Liver (tissue), 9 donors: ENCODE measurements around the gene TSR1. TPM values are rescaled to one million over a fixed set of nuclear protein-coding genes. Genes with fewer than 3 reads are reported as not detected.

Experiments
- DNase-seq: peaks from one replicate; pipeline ENCODE4 v3.0.0-alpha.2; 2017; ENCODE audit warnings: low spot score
- H3K27ac ChIP-seq, 2 donors: one replicate each; pipeline ENCODE4 v1.7.0; 2013; ENCODE audit warnings: inconsistent platforms in 2 of 2, low read length in 2 of 2, control low read depth in 1 of 2, low read depth in 1 of 2, mild to moderate bottlenecking in 1 of 2
- H3K27me3 ChIP-seq, 4 donors: one replicate each; pipeline versions ENCODE4 v1.6.1 to v1.7.0; 2013; ENCODE audit warnings: low read length in 3 of 4, inconsistent platforms in 1 of 4, mild to moderate bottlenecking in 1 of 4, moderate library complexity in 1 of 4; ENCODE audit not compliant: control insufficient read depth in 4 of 4, insufficient read depth in 4 of 4
- H3K36me3 ChIP-seq, 4 donors: one replicate each; pipeline versions ENCODE4 v1.6.1 to v1.7.0; 2013; ENCODE audit warnings: low read length in 3 of 4, mild to moderate bottlenecking in 3 of 4, low read depth in 1 of 4, moderate library complexity in 1 of 4; ENCODE audit not compliant: control insufficient read depth in 4 of 4, insufficient read depth in 3 of 4
- H3K4me1 ChIP-seq, 4 donors: one replicate each; pipeline versions ENCODE4 v1.6.1 to v1.7.0; 2013; ENCODE audit warnings: low read length in 3 of 4, mild to moderate bottlenecking in 3 of 4, moderate library complexity in 1 of 4; ENCODE audit not compliant: control insufficient read depth in 4 of 4, insufficient read depth in 4 of 4
- H3K4me3 ChIP-seq, 3 donors: one replicate each; pipeline versions ENCODE4 v1.6.1 to v1.7.0; 2013; ENCODE audit warnings: low read length in 3 of 3, control low read depth in 1 of 3, low read depth in 1 of 3, mild to moderate bottlenecking in 1 of 3
- H3K9ac ChIP-seq, 2 donors: one replicate each; pipeline ENCODE4 v1.7.0; 2013; ENCODE audit warnings: low read length in 2 of 2, mild to moderate bottlenecking in 2 of 2, moderate library complexity in 2 of 2, control low read depth in 1 of 2, low read depth in 1 of 2
- H3K9me3 ChIP-seq, 4 donors: one replicate each; pipeline versions ENCODE4 v1.6.1 to v1.7.0; 2013; ENCODE audit warnings: low read length in 3 of 4; ENCODE audit not compliant: control insufficient read depth in 4 of 4
- EGR1 ChIP-seq, 2 donors: IDR thresholded peaks; 2 replicates each; pipeline ENCODE4 v1.6.1; 2016 to 2018; ENCODE audit warnings: antibody characterized with exemption in 2 of 2, low read depth in 2 of 2
- FOXA1 ChIP-seq: IDR thresholded peaks from 2 replicates; pipeline ENCODE4 v1.6.1; 2016; ENCODE audit warnings: antibody characterized with exemption
- GABPA ChIP-seq, 2 donors: IDR thresholded peaks in 1 of 2; conservative IDR thresholded peaks in 1 of 2; 2 replicates each; pipeline ENCODE4 v1.6.1; 2016; ENCODE audit warnings: antibody characterized with exemption in 2 of 2, mild to moderate bottlenecking in 1 of 2, moderate library complexity in 1 of 2
- HNF4G ChIP-seq: IDR thresholded peaks from 2 replicates; pipeline ENCODE4 v1.6.1; 2016; ENCODE audit warnings: antibody characterized with exemption
- JUND ChIP-seq, 2 donors: IDR thresholded peaks; 2 replicates each; pipeline ENCODE4 v1.6.1; 2016; ENCODE audit warnings: antibody characterized with exemption in 2 of 2
- NR2F2 ChIP-seq: IDR thresholded peaks from 2 replicates; pipeline ENCODE4 v1.6.1; 2016; ENCODE audit warnings: antibody characterized with exemption
- RAD21 ChIP-seq, 2 donors: IDR thresholded peaks; 2 replicates each; pipeline ENCODE4 v1.6.1; 2016; ENCODE audit warnings: antibody characterized with exemption in 2 of 2, mild to moderate bottlenecking in 2 of 2
- RXRA ChIP-seq, 2 donors: IDR thresholded peaks; 2 replicates each; pipeline ENCODE4 v1.6.1; 2017 to 2018; ENCODE audit warnings: antibody characterized with exemption in 2 of 2, mild to moderate bottlenecking in 1 of 2
- SP1 ChIP-seq: IDR thresholded peaks from 2 replicates; pipeline ENCODE4 v1.6.1; 2018; ENCODE audit warnings: antibody characterized with exemption, mild to moderate bottlenecking
- YY1 ChIP-seq: IDR thresholded peaks from 2 replicates; pipeline ENCODE4 v1.6.1; 2016; ENCODE audit warnings: antibody characterized with exemption, mild to moderate bottlenecking
- WGBS: extraction: QIAGEN DNeasy Blood & Tissue Kit; methylation state at CpG from one replicate; pipeline ENCODE4 v1.1.7; 2013; 5-methylcytosine and 5-hydroxymethylcytosine counted together
- polyA plus RNA-seq, 2 donors: library from polyadenylated mRNA; stranded (reverse) in 1 of 2; unstranded in 1 of 2; fragments of 200-250 nt in 1 of 2; fragments of >200 nt in 1 of 2; fragmentation: Nextera tagmentation in 1 of 2; extraction: Ambion mirVana in 1 of 2; gene quantifications; one replicate each; pipeline versions ENCODE4 v1.2.1 to v1.2.3, GENCODE V29; 2013 to 2015
- total RNA-seq, 2 donors: library from RNA; depleted of rRNA; stranded (reverse); fragments of >200 nt; gene quantifications; one replicate each; pipeline ENCODE4 v1.2.3, GENCODE V29; 2014
- TF ChIP-seq, protein P1 (sequence below): IDR thresholded peaks from 2 replicates; pipeline ENCODE4 v1.6.1; 2016; ENCODE audit warnings: antibody characterized with exemption, mild to moderate bottlenecking
- TF ChIP-seq, protein P2 (sequence below): fragments of 150-350 bp; IDR thresholded peaks from 2 replicates; pipeline ENCODE4 v1.5.1; 2017; ENCODE audit warnings: improper control_type of control experiment, low read depth, low read length; ENCODE audit not compliant: missing input control
- TF ChIP-seq, protein P3 (sequence below): IDR thresholded peaks from 2 replicates; pipeline ENCODE4 v1.6.1; 2016; ENCODE audit warnings: antibody characterized with exemption
- TF ChIP-seq, protein P4 (sequence below): IDR thresholded peaks from 2 replicates; pipeline ENCODE4 v1.6.1; 2016; ENCODE audit warnings: antibody characterized with exemption
- TF ChIP-seq, protein P5 (sequence below): IDR thresholded peaks from 2 replicates; pipeline ENCODE4 v1.6.1; 2016; ENCODE audit warnings: antibody characterized with exemption
- donor health status: healthy.
- donor health status: healthy.
- donor health status: healthy.
- donor health status: healthy.
- donor health status: healthy.

Gene TSR1
- total and polyA plus RNA-seq, 4 donors, result 6.5 to 27.0 (median 13.8) TPM

DNA sequence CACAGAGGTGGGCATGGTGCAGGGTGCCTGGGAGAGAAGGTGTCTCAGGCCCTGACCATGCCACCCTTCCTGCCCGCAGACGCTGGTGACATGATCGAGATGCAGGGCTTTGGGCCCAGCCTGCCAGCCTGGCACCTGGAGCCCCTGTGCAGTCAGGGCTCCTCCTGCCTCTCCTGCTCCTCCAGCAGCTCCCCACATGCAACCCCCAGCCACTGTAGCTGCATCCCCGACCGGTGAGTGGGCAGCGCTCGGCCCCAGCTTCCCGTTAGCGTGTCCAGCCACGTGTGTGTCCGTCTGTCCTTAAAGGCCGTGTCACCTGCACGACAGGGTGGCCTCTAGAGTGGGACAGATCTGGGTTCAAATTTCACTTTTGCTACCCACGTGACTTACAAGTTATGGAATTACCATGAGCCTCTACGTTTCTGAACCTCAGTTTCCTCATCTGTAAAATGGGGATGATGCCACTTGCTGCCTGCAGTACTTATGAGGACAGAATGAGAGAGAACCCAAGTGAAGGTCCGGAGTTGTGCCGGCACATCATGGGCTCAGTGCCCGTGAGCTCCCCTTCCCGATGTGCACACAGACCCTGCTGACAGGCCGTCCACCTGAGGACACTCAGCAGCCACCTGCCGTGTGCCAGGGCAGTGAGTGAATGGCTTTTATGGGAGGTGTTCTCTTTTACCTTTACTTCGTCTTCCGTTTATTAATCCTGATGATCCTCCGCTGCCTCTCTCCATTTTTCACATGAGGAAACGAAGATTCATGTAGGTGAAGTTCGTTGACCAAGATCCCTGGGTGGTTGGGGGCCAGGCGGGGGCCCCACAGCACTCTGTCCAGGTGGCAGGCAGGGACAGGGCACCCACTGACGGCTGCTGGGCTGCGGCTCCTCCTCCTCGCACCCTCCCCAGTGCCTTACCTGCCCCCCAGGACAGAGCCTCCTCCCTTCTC lies 35.2 kb upstream of the TSR1 start:
- TF ChIP-seq FOXA1 (no peak), GABPA (IDR thresholded peaks at IDR 0.05 in 1 of 2, conservative IDR thresholded peaks at IDR 0.05 in 1 of 2) (no peak), EGR1 (IDR thresholded peaks at IDR 0.05; ENCODE audit: low read depth in 2 of 2) (no peak), HNF4G (no peak), NR2F2 (no peak), JUND (IDR thresholded peaks at IDR 0.05) (no peak), RAD21 (IDR thresholded peaks at IDR 0.05) (no peak), SP1 (no peak), YY1 (no peak), RXRA (IDR thresholded peaks at IDR 0.05) (no peak)
- TF ChIP-seq, protein P1, sequence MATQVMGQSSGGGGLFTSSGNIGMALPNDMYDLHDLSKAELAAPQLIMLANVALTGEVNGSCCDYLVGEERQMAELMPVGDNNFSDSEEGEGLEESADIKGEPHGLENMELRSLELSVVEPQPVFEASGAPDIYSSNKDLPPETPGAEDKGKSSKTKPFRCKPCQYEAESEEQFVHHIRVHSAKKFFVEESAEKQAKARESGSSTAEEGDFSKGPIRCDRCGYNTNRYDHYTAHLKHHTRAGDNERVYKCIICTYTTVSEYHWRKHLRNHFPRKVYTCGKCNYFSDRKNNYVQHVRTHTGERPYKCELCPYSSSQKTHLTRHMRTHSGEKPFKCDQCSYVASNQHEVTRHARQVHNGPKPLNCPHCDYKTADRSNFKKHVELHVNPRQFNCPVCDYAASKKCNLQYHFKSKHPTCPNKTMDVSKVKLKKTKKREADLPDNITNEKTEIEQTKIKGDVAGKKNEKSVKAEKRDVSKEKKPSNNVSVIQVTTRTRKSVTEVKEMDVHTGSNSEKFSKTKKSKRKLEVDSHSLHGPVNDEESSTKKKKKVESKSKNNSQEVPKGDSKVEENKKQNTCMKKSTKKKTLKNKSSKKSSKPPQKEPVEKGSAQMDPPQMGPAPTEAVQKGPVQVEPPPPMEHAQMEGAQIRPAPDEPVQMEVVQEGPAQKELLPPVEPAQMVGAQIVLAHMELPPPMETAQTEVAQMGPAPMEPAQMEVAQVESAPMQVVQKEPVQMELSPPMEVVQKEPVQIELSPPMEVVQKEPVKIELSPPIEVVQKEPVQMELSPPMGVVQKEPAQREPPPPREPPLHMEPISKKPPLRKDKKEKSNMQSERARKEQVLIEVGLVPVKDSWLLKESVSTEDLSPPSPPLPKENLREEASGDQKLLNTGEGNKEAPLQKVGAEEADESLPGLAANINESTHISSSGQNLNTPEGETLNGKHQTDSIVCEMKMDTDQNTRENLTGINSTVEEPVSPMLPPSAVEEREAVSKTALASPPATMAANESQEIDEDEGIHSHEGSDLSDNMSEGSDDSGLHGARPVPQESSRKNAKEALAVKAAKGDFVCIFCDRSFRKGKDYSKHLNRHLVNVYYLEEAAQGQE, result no peak
- TF ChIP-seq, protein P2, sequence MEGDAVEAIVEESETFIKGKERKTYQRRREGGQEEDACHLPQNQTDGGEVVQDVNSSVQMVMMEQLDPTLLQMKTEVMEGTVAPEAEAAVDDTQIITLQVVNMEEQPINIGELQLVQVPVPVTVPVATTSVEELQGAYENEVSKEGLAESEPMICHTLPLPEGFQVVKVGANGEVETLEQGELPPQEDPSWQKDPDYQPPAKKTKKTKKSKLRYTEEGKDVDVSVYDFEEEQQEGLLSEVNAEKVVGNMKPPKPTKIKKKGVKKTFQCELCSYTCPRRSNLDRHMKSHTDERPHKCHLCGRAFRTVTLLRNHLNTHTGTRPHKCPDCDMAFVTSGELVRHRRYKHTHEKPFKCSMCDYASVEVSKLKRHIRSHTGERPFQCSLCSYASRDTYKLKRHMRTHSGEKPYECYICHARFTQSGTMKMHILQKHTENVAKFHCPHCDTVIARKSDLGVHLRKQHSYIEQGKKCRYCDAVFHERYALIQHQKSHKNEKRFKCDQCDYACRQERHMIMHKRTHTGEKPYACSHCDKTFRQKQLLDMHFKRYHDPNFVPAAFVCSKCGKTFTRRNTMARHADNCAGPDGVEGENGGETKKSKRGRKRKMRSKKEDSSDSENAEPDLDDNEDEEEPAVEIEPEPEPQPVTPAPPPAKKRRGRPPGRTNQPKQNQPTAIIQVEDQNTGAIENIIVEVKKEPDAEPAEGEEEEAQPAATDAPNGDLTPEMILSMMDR, result no peak
- TF ChIP-seq, protein P3, sequence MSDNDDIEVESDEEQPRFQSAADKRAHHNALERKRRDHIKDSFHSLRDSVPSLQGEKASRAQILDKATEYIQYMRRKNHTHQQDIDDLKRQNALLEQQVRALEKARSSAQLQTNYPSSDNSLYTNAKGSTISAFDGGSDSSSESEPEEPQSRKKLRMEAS, result no peak
- peaks cover 0 to 2% (median 0%) of the 10 kb centered on the region in 4 donors for H3K4me1 ChIP-seq
- DNase-seq, result no peak
- H3K36me3 ChIP-seq, result peaks cover 0 to 21% (median 8%) of the 10 kb centered on the region in 4 donors
- no peak overlapping the region for H3K9ac ChIP-seq
- no peak overlapping the region for H3K4me3 ChIP-seq
- 96% methylated on average over 30 of the region's 30 CpGs for WGBS
- H3K9me3 ChIP-seq, result no peaks in the 10 kb centered on the region
- H3K27ac ChIP-seq, result no peak overlapping the region
- no peaks in the 10 kb centered on the region for H3K27me3 ChIP-seq

DNA sequence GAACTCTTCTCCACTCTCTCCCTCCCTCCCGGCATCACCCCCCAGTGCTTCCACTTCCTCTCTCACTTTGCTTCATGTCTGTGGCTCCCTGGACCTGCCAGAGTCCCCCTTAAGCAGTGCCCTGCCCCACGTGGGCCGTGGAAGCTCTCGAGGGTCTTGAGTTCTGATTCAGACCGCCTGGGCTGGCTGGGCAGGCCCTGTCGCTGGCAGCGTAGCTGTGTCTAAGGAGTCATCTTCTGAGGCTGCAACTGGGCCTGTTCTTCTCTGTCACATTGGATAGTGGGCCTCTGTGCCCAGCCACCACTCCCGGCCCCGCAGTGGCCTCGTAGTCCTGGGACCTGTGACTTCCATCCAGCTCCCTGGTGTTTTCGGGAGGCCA lies 33.9 kb upstream of the TSR1 start:
- no peak overlapping the region for H3K4me3 ChIP-seq
- H3K9ac ChIP-seq, result no peak overlapping the region
- DNase-seq, result no peak
- no peaks in the 10 kb centered on the region for H3K9me3 ChIP-seq
- H3K27ac ChIP-seq, result no peak overlapping the region
- H3K4me1 ChIP-seq, result peaks cover 0 to 2% (median 0%) of the 10 kb centered on the region in 4 donors
- H3K36me3 ChIP-seq, result peaks cover under 1 to 13% (median 6%) of the 10 kb centered on the region in 4 donors
- no peaks in the 10 kb centered on the region for H3K27me3 ChIP-seq
- 91% methylated on average over 11 of the region's 11 CpGs for WGBS
- TF ChIP-seq HNF4G, result no peak
- no peak for TF ChIP-seq JUND (IDR thresholded peaks at IDR 0.05)
- TF ChIP-seq, protein P4, sequence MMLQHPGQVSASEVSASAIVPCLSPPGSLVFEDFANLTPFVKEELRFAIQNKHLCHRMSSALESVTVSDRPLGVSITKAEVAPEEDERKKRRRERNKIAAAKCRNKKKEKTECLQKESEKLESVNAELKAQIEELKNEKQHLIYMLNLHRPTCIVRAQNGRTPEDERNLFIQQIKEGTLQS, result no peak
- TF ChIP-seq GABPA (IDR thresholded peaks at IDR 0.05 in 1 of 2, conservative IDR thresholded peaks at IDR 0.05 in 1 of 2), result no peak
- TF ChIP-seq, protein P1, result no peak
- TF ChIP-seq, protein P2, result no peak
- no peak for TF ChIP-seq RXRA (IDR thresholded peaks at IDR 0.05)
- TF ChIP-seq, protein P3, result no peak
- TF ChIP-seq, protein P5, sequence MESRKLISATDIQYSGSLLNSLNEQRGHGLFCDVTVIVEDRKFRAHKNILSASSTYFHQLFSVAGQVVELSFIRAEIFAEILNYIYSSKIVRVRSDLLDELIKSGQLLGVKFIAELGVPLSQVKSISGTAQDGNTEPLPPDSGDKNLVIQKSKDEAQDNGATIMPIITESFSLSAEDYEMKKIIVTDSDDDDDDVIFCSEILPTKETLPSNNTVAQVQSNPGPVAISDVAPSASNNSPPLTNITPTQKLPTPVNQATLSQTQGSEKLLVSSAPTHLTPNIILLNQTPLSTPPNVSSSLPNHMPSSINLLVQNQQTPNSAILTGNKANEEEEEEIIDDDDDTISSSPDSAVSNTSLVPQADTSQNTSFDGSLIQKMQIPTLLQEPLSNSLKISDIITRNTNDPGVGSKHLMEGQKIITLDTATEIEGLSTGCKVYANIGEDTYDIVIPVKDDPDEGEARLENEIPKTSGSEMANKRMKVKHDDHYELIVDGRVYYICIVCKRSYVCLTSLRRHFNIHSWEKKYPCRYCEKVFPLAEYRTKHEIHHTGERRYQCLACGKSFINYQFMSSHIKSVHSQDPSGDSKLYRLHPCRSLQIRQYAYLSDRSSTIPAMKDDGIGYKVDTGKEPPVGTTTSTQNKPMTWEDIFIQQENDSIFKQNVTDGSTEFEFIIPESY, result no peak
